Measurements from ENCODE around the gene TMEM186. TPM values are rescaled to one million over a fixed set of nuclear protein-coding genes. Genes with fewer than 3 reads are reported as not detected.

The TMEM186 gene
- total and polyA plus RNA-seq, 9 of the 15 experiments (the other 6 are each of a cell fraction or from before 2014, with no cell fraction given), result 10.1 to 33.4 (median 16.4) TPM

DNA sequence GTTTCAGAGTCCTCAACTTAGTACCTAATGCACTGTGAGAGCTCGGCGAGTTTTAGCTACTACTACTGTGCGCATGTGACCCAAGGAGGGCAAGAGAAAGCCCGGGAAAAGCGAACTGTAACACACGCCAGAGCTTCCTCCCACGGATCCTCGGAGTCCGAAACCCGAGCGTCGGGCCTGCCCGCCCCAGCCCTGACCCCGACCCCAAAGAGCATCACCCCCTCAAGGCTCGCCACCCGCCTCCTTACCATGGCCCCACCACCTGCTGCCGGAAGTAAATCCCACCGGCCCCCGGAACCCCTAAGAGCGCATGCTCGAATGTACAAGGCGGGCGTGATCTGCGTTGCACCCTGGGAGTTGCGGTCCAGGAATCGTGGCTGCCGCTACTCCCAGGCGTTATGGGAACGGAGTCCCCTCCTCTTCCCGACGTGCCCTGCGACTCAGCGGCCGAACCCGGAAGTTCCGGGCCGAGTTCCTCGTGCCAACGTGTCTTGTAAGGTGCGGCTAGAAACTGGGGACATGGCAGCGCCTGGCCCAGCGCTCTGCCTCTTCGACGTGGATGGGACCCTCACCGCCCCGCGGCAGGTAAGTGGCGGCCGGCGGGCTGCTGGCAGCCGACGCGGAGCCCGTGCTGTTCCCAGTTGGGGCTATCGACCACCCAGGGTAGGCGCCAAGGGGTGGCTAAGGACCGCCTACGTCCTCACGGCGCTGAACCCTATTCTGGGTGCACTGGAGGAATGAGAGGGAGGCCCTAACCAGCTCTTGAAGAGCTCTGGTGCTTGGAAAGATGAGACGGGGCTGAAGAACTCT is at the start of gene TMEM186, which contains the start of gene PMM2 (continued):
- TF ChIP-seq E2F3 (CRISPR knock-in tag; IDR thresholded peaks at IDR 0.05) (peak; percentile 44), TFAM (CRISPR knock-in tag; conservative IDR thresholded peaks at IDR 0.05) (no peak), BDP1 (IDR thresholded peaks at IDR 0.05; ENCODE audit: insufficient read depth, insufficient read length) (no peak), NCOA1 (IDR thresholded peaks at IDR 0.05; ENCODE audit: low read depth) (no peak; the same call in 1 of the 2 replicates), PHF20 (IDR thresholded peaks at IDR 0.05; ENCODE audit: partially characterized antibody) (peak; percentile 68), ETV6 (IDR thresholded peaks at IDR 0.05; ENCODE audit: borderline replicate concordance in 1 of 2, low read depth in 2 of 2, low read length in 1 of 2) (no peak; a peak in 1 of 4 replicates), ETV6 (CRISPR knock-in tag; IDR thresholded peaks at IDR 0.05; ENCODE audit: borderline replicate concordance) (peak; percentile 66; the same call in 1 of the 2 replicates), KAT2B (IDR thresholded peaks at IDR 0.05; ENCODE audit: low read depth, low read length) (no peak), YY1 (IDR thresholded peaks at IDR 0.05; ENCODE audit: borderline replicate concordance in 1 of 3, control insufficient read depth in 1 of 3, extremely low read depth in 1 of 3, insufficient read depth in 3 of 3, insufficient read length in 1 of 3, insufficient replicate concordance in 2 of 3, low read depth in 1 of 3, low read length in 2 of 3) (peak in 2 of 3 experiments; percentile 11 to 70), CBFA2T2 (conservative IDR thresholded peaks at IDR 0.05) (no peak), SREBF1 (IDR thresholded peaks at IDR 0.05; ENCODE audit: borderline replicate concordance, low read depth, low read length) (peak; percentile 67; the same call in 1 of the 2 replicates), EZH2 (IDR thresholded peaks at IDR 0.05; ENCODE audit: borderline replicate concordance, low read depth, low read length) (no peak), HDAC3 (IDR thresholded peaks at IDR 0.05; ENCODE audit: borderline replicate concordance, partially characterized antibody) (no peak)
- TF ChIP-seq, protein P1, sequence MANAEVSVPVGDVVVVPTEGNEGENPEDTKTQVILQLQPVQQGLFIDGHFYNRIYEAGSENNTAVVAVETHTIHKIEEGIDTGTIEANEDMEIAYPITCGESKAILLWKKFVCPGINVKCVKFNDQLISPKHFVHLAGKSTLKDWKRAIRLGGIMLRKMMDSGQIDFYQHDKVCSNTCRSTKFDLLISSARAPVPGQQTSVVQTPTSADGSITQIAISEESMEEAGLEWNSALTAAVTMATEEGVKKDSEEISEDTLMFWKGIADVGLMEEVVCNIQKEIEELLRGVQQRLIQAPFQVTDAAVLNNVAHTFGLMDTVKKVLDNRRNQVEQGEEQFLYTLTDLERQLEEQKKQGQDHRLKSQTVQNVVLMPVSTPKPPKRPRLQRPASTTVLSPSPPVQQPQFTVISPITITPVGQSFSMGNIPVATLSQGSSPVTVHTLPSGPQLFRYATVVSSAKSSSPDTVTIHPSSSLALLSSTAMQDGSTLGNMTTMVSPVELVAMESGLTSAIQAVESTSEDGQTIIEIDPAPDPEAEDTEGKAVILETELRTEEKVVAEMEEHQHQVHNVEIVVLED (CRISPR knock-in tag; IDR thresholded peaks at IDR 0.05), result peak; percentile 52
- TF ChIP-seq, protein P2, sequence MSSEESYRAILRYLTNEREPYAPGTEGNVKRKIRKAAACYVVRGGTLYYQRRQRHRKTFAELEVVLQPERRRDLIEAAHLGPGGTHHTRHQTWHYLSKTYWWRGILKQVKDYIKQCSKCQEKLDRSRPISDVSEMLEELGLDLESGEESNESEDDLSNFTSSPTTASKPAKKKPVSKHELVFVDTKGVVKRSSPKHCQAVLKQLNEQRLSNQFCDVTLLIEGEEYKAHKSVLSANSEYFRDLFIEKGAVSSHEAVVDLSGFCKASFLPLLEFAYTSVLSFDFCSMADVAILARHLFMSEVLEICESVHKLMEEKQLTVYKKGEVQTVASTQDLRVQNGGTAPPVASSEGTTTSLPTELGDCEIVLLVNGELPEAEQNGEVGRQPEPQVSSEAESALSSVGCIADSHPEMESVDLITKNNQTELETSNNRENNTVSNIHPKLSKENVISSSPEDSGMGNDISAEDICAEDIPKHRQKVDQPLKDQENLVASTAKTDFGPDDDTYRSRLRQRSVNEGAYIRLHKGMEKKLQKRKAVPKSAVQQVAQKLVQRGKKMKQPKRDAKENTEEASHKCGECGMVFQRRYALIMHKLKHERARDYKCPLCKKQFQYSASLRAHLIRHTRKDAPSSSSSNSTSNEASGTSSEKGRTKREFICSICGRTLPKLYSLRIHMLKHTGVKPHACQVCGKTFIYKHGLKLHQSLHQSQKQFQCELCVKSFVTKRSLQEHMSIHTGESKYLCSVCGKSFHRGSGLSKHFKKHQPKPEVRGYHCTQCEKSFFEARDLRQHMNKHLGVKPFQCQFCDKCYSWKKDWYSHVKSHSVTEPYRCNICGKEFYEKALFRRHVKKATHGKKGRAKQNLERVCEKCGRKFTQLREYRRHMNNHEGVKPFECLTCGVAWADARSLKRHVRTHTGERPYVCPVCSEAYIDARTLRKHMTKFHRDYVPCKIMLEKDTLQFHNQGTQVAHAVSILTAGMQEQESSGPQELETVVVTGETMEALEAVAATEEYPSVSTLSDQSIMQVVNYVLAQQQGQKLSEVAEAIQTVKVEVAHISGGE (CRISPR knock-in tag; IDR thresholded peaks at IDR 0.05), result peak; percentile 43 to 83 (median 45); a peak in 4 of 6 replicates
- TF ChIP-seq, protein P3, sequence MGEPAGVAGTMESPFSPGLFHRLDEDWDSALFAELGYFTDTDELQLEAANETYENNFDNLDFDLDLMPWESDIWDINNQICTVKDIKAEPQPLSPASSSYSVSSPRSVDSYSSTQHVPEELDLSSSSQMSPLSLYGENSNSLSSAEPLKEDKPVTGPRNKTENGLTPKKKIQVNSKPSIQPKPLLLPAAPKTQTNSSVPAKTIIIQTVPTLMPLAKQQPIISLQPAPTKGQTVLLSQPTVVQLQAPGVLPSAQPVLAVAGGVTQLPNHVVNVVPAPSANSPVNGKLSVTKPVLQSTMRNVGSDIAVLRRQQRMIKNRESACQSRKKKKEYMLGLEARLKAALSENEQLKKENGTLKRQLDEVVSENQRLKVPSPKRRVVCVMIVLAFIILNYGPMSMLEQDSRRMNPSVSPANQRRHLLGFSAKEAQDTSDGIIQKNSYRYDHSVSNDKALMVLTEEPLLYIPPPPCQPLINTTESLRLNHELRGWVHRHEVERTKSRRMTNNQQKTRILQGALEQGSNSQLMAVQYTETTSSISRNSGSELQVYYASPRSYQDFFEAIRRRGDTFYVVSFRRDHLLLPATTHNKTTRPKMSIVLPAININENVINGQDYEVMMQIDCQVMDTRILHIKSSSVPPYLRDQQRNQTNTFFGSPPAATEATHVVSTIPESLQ (CRISPR knock-in tag; IDR thresholded peaks at IDR 0.05), result no peak

Data from K562 (cell line).